D721Med (cell line): ENCODE measurements around the gene NKAIN2.

Source experiments
- DNase-seq: peaks from one replicate; pipeline ENCODE4 v3.0.0; 2011; ENCODE audit warnings: low spot score; ENCODE audit not compliant: insufficient read length
- FAIRE-seq: peaks from 2 replicates; lab custom pipeline; 2011; peaks lifted over from hg19 to GRCh38; lab: Jason Lieb, UNC
- CTCF ChIP-seq: IDR thresholded peaks from 2 replicates; pipeline ENCODE4 v1.5.1; 2012; ENCODE audit warnings: mild to moderate bottlenecking, control low read depth; ENCODE audit not compliant: insufficient read depth; ENCODE audit errors: missing control alignments

NKAIN2 gene

GRCh38 chr6:123875784-123876183, 72.1 kb downstream of the NKAIN2 start:
- TF ChIP-seq CTCF = no peak
- DNase-seq (no peak), FAIRE-seq (no peak)

- FAIRE-seq = no peak
- no peak for DNase-seq
- TF ChIP-seq CTCF = no peak
Measured at GRCh38 chr6:123879749-123880148, 76.1 kb downstream of the NKAIN2 start.

GRCh38 chr6:123888771-123889513, 85.3 kb downstream of the NKAIN2 start:
- no peak for TF ChIP-seq CTCF
- DNase-seq = no peak
- no peak for FAIRE-seq

- no peak for DNase-seq
- no peak for FAIRE-seq
- TF ChIP-seq CTCF = no peak
Measured at GRCh38 chr6:123895346-123895745, 91.7 kb downstream of the NKAIN2 start.

- no peak for DNase-seq
- no peak for FAIRE-seq
- TF ChIP-seq CTCF = no peak
Measured at GRCh38 chr6:123895806-123896205, 92.1 kb downstream of the NKAIN2 start.

- no peak for DNase-seq
- FAIRE-seq = no peak
- no peak for TF ChIP-seq CTCF
Measured at GRCh38 chr6:123896869-123897268, 93.2 kb downstream of the NKAIN2 start.

- FAIRE-seq (no peak), DNase-seq (no peak)
- TF ChIP-seq CTCF = no peak
Measured at GRCh38 chr6:123897965-123898364, 94.3 kb downstream of the NKAIN2 start.
